Kidney (tissue), 14 donors: ENCODE data around the gene AHCYL2. TPM values are rescaled to one million over a fixed set of nuclear protein-coding genes. Genes with fewer than 3 reads are reported as not detected.

ENCODE experiments used
- DNase-seq, 5 donors: peaks; one replicate each; pipeline ENCODE4 v3.0.0-alpha.2; 2013 to 2020
- FAIRE-seq: peaks from 2 replicates; lab custom pipeline; 2012; peaks lifted over from hg19 to GRCh38; lab: Jason Lieb, UNC
- H3K27ac ChIP-seq, 2 donors: one replicate each; pipeline ENCODE4 v1.7.0; 2013; ENCODE audit warnings: low read depth in 2 of 2, low read length in 2 of 2, inconsistent platforms in 1 of 2
- H3K27me3 ChIP-seq: one replicate; pipeline ENCODE4 v1.7.1; 2013; ENCODE audit warnings: low read length, inconsistent platforms; ENCODE audit not compliant: control insufficient read depth, insufficient read depth
- H3K36me3 ChIP-seq, 3 donors: one replicate each; pipeline versions ENCODE4 v1.7.0 to v1.7.1; 2013; ENCODE audit warnings: low read length in 3 of 3, control low read depth in 1 of 3, inconsistent platforms in 1 of 3; ENCODE audit not compliant: insufficient read depth in 3 of 3, control insufficient read depth in 2 of 3
- H3K4me1 ChIP-seq, 3 donors: one replicate each; pipeline versions ENCODE4 v1.7.0 to v1.7.1; 2013; ENCODE audit warnings: low read length in 3 of 3, inconsistent platforms in 1 of 3, low read depth in 1 of 3; ENCODE audit not compliant: control insufficient read depth in 2 of 3, insufficient read depth in 2 of 3
- H3K4me3 ChIP-seq, 3 donors: one replicate each; pipeline versions ENCODE4 v1.7.0 to v1.8.1; 2013; ENCODE audit warnings: low read length in 3 of 3, control low read depth in 1 of 3, inconsistent platforms in 1 of 3
- H3K9ac ChIP-seq, 3 donors: one replicate each; pipeline versions ENCODE4 v1.7.0 to v1.7.1; 2013; ENCODE audit warnings: low read length in 3 of 3, control low read depth in 1 of 3, inconsistent platforms in 1 of 3
- H3K9me3 ChIP-seq, 3 donors: one replicate each; pipeline versions ENCODE4 v1.7.0 to v1.7.1; 2013; ENCODE audit warnings: low read length in 3 of 3, control low read depth in 1 of 3, inconsistent platforms in 1 of 3; ENCODE audit not compliant: control insufficient read depth in 2 of 3, insufficient read depth in 1 of 3
- CTCF ChIP-seq: IDR thresholded peaks from 3 replicates; pipeline ENCODE4 v1.5.1; 2012; ENCODE audit warnings: mild to moderate bottlenecking, moderate library complexity, borderline replicate concordance; ENCODE audit not compliant: insufficient read depth; ENCODE audit errors: extremely low read depth
- intact Hi-C: fragments of 100-400 bp; cut with DNase I; formaldehyde crosslinking; loops from one replicate; pipeline ENCODE4 v1.11.1; 2022
- polyA plus RNA-seq: library from polyadenylated mRNA; stranded (reverse); fragments of 350-450 nt; fragmentation: Illumina TruSeq; extraction: RNeasy Lipid Tissue Mini Kit (QIAGEN cat#74804); gene quantifications from one replicate; pipeline ENCODE4 v1.2.3, GENCODE V29; 2014; ENCODE audit warnings: low read depth, low replicate concordance; ENCODE audit not compliant: insufficient read depth
- total RNA-seq: library from RNA; stranded (reverse); fragmentation: NEBNext Ultra II Directional; extraction: Animal tissue kit (Norgen Biotek cat#: 25700); gene quantifications from one replicate; pipeline ENCODE4 v1.2.1, GENCODE V29; 2021
- donor health status: control.
- donor health status: control.
- donor health status: control.
- donor health status: control.
- donor health status: control.
- donor health status: DM: yes; HTN: yes; CAD: no.
- donor health status: Normal renal cell carcinoma (clear cell type).

Gene AHCYL2
- total and polyA plus RNA-seq, 2 donors from 2014 or later, result 19.5 to 25.2 TPM

- FAIRE-seq (no peak), DNase-seq (no peak)
- Histone ChIP-seq H3K27me3 (no peaks in the 10 kb centered on the region), H3K9me3 (no peaks in the 10 kb centered on the region), H3K4me1 (peaks cover 0 to 3% (median 3%) of the 10 kb centered on the region in 3 donors), H3K9ac (no peak overlapping the region), H3K36me3 (no peaks in the 10 kb centered on the region), H3K4me3 (no peak overlapping the region), H3K27ac (no peak overlapping the region)
- TF ChIP-seq CTCF, result no peak
- intact Hi-C loops, result no loop called here
Observed at GRCh38 chr7:129184981-129185670, 39.7 kb upstream of the AHCYL2 start.

GRCh38 chr7:129186749-129187260, 38.0 kb upstream of the AHCYL2 start:
- H3K9me3 ChIP-seq, result no peaks in the 10 kb centered on the region
- peaks cover 0 to 7% (median 6%) of the 10 kb centered on the region in 3 donors for H3K4me1 ChIP-seq
- no peak for TF ChIP-seq CTCF
- no peak overlapping the region for H3K9ac ChIP-seq
- H3K27me3 ChIP-seq, result no peaks in the 10 kb centered on the region
- DNase-seq, result no peak
- no peak for FAIRE-seq
- intact Hi-C loops, result no loop called here
- no peaks in the 10 kb centered on the region for H3K36me3 ChIP-seq
- no peak overlapping the region for H3K4me3 ChIP-seq
- H3K27ac ChIP-seq, result no peak overlapping the region

GRCh38 chr7:129187681-129188371, 37.0 kb upstream of the AHCYL2 start:
- intact Hi-C loops, result no loop called here
- Histone ChIP-seq H3K4me3 (peak overlapping the region; percentile 37 to 72 (median 48)), H3K27ac (no peak overlapping the region), H3K27me3 (no peaks in the 10 kb centered on the region), H3K36me3 (no peaks in the 10 kb centered on the region), H3K9me3 (no peaks in the 10 kb centered on the region), H3K4me1 (peaks cover 0 to 9% (median 6%) of the 10 kb centered on the region in 3 donors), H3K9ac (peak overlapping the region in 2 of 3 donors; percentile 17 to 67)
- TF ChIP-seq CTCF, result no peak
- DNase-seq (no peak), FAIRE-seq (no peak)
